GM23338 (cell line): Measurements from ENCODE around the gene SH3PXD2B. TPM values are rescaled to one million over a fixed set of nuclear protein-coding genes. Genes with fewer than 3 reads are reported as not detected.

Experiments
- CREB1 ChIP-seq: fragments of 250-450 bp; sonication (Bioruptor Pico); IDR thresholded peaks from 2 replicates; pipeline ENCODE4 v1.5.0; 2020; ENCODE audit warnings: low read depth, mild to moderate bottlenecking, moderate library complexity
- CTCF ChIP-seq, 2 experiments: fragments of 200-600 bp in 1 of 2; sonication (generic) in 1 of 2; conservative IDR thresholded peaks; 2 replicates each; pipeline versions ENCODE4 v1.5.1 to v1.6.1; 2016 to 2017; ENCODE audit warnings: antibody characterized with exemption in 2 of 2, low read depth in 2 of 2, mild to moderate bottlenecking in 2 of 2, moderate library complexity in 1 of 2
- EZH2 ChIP-seq: fragments of 200-600 bp; sonication (generic); IDR thresholded peaks from one replicate; pipeline ENCODE4 v1.8.0; 2017; ENCODE audit warnings: antibody characterized with exemption, mild to moderate bottlenecking, low read depth; ENCODE audit not compliant: unreplicated experiment
- JUNB ChIP-seq: IDR thresholded peaks from one replicate; pipeline ENCODE4 v1.6.1; 2016; ENCODE audit warnings: antibody characterized with exemption; ENCODE audit not compliant: unreplicated experiment
- NANOG ChIP-seq: IDR thresholded peaks from 2 replicates; pipeline ENCODE4 v1.6.1; 2016; ENCODE audit warnings: antibody characterized with exemption, borderline replicate concordance
- ZNF331 ChIP-seq: fragments of 250-450 bp; sonication (Bioruptor Pico); IDR thresholded peaks from 2 replicates; pipeline ENCODE4 v1.5.0; 2020; ENCODE audit warnings: low read depth, mild to moderate bottlenecking, moderate library complexity
- polyA plus RNA-seq: library from polyadenylated mRNA; unstranded; fragments of >200 nt; fragmentation: Nextera tagmentation; extraction: Ambion mirVana; gene quantifications from 2 replicates; pipeline ENCODE4 v1.2.1, GENCODE V29; 2016
- total RNA-seq: library from RNA; depleted of rRNA; stranded (reverse); fragments of >200 nt; shearing (Covaris generic); gene quantifications from 2 replicates; pipeline ENCODE4 v1.2.3, GENCODE V29; 2014
- TF ChIP-seq, protein P1 (sequence below): fragments of 250-450 bp; sonication (Bioruptor Pico); IDR thresholded peaks from 2 replicates; pipeline ENCODE4 v1.5.0; 2020; ENCODE audit warnings: mild to moderate bottlenecking, moderate library complexity
- TF ChIP-seq, protein P2 (sequence below): IDR thresholded peaks from one replicate; pipeline ENCODE4 v1.6.1; 2018; ENCODE audit warnings: antibody characterized with exemption; ENCODE audit not compliant: unreplicated experiment

Gene SH3PXD2B
- total and polyA plus RNA-seq, 2 experiments from 2014 or later: 40.2 to 52.5 TPM

DNA sequence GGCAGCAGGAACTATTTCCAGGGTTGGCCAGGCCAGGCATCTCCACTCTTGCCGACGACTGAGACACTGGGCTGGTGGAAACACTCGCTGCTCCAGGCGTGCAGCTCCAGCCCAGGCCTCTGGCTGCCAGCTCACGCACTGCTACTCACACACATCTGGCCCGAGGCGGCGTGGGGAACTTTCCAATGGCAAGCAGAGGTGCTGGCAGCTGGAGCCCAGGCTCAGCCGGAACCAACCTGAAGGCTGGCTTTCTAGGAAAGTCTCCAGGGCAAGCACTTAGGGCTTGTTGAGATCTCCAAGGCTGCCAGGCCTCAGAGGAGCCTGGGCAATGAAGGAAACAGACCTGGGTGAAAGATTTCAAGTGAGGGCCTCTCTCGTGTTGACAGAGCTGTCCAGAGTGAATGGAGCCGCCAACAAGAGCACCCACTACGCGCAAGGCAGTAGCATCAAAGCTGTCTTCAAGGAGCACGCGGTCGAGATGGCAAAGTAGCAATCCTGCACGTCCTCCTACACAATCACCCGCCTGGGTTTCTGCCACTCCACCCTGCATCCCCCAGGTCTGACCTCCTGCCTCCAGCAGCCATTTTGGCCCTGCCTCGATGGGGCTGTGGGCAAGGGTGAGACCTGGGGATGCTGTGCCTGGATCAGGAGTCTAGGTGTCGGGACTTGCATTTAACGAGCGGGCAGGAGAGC lies 14.4 kb downstream of the SH3PXD2B start (continued):
- TF ChIP-seq, protein P1, sequence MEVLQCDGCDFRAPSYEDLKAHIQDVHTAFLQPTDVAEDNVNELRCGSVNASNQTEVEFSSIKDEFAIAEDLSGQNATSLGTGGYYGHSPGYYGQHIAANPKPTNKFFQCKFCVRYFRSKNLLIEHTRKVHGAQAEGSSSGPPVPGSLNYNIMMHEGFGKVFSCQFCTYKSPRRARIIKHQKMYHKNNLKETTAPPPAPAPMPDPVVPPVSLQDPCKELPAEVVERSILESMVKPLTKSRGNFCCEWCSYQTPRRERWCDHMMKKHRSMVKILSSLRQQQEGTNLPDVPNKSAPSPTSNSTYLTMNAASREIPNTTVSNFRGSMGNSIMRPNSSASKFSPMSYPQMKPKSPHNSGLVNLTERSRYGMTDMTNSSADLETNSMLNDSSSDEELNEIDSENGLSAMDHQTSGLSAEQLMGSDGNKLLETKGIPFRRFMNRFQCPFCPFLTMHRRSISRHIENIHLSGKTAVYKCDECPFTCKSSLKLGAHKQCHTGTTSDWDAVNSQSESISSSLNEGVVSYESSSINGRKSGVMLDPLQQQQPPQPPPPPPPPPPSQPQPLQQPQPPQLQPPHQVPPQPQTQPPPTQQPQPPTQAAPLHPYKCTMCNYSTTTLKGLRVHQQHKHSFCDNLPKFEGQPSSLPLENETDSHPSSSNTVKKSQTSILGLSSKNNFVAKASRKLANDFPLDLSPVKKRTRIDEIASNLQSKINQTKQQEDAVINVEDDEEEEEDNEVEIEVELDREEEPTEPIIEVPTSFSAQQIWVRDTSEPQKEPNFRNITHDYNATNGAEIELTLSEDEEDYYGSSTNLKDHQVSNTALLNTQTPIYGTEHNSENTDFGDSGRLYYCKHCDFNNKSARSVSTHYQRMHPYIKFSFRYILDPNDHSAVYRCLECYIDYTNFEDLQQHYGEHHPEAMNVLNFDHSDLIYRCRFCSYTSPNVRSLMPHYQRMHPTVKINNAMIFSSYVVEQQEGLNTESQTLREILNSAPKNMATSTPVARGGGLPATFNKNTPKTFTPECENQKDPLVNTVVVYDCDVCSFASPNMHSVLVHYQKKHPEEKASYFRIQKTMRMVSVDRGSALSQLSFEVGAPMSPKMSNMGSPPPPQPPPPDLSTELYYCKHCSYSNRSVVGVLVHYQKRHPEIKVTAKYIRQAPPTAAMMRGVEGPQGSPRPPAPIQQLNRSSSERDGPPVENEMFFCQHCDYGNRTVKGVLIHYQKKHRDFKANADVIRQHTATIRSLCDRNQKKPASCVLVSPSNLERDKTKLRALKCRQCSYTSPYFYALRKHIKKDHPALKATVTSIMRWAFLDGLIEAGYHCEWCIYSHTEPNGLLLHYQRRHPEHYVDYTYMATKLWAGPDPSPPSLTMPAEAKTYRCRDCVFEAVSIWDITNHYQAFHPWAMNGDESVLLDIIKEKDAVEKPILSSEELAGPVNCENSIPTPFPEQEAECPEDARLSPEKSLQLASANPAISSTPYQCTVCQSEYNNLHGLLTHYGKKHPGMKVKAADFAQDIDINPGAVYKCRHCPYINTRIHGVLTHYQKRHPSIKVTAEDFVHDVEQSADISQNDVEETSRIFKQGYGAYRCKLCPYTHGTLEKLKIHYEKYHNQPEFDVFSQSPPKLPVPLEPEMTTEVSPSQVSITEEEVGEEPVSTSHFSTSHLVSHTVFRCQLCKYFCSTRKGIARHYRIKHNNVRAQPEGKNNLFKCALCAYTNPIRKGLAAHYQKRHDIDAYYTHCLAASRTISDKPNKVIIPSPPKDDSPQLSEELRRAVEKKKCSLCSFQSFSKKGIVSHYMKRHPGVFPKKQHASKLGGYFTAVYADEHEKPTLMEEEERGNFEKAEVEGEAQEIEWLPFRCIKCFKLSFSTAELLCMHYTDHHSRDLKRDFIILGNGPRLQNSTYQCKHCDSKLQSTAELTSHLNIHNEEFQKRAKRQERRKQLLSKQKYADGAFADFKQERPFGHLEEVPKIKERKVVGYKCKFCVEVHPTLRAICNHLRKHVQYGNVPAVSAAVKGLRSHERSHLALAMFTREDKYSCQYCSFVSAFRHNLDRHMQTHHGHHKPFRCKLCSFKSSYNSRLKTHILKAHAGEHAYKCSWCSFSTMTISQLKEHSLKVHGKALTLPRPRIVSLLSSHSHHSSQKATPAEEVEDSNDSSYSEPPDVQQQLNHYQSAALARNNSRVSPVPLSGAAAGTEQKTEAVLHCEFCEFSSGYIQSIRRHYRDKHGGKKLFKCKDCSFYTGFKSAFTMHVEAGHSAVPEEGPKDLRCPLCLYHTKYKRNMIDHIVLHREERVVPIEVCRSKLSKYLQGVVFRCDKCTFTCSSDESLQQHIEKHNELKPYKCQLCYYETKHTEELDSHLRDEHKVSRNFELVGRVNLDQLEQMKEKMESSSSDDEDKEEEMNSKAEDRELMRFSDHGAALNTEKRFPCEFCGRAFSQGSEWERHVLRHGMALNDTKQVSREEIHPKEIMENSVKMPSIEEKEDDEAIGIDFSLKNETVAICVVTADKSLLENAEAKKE: no peak
- TF ChIP-seq JUNB (no peak), CREB1 (CRISPR knock-in tag) (no peak), EZH2 (no peak), CTCF (conservative IDR thresholded peaks at IDR 0.05; ENCODE audit: low read depth in 2 of 2) (no peak), ZNF331 (CRISPR knock-in tag) (no peak), NANOG (no peak)
- TF ChIP-seq, protein P2, sequence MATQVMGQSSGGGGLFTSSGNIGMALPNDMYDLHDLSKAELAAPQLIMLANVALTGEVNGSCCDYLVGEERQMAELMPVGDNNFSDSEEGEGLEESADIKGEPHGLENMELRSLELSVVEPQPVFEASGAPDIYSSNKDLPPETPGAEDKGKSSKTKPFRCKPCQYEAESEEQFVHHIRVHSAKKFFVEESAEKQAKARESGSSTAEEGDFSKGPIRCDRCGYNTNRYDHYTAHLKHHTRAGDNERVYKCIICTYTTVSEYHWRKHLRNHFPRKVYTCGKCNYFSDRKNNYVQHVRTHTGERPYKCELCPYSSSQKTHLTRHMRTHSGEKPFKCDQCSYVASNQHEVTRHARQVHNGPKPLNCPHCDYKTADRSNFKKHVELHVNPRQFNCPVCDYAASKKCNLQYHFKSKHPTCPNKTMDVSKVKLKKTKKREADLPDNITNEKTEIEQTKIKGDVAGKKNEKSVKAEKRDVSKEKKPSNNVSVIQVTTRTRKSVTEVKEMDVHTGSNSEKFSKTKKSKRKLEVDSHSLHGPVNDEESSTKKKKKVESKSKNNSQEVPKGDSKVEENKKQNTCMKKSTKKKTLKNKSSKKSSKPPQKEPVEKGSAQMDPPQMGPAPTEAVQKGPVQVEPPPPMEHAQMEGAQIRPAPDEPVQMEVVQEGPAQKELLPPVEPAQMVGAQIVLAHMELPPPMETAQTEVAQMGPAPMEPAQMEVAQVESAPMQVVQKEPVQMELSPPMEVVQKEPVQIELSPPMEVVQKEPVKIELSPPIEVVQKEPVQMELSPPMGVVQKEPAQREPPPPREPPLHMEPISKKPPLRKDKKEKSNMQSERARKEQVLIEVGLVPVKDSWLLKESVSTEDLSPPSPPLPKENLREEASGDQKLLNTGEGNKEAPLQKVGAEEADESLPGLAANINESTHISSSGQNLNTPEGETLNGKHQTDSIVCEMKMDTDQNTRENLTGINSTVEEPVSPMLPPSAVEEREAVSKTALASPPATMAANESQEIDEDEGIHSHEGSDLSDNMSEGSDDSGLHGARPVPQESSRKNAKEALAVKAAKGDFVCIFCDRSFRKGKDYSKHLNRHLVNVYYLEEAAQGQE: no peak
